SK-N-SH (cell line): ENCODE data around the gene MLIP. TPM values are rescaled to one million over a fixed set of nuclear protein-coding genes. Genes with fewer than 3 reads are reported as not detected.

ENCODE experiments used
- CTCF ChIA-PET: fragments of 300-600, 350-600 bp; formaldehyde crosslinking; extraction: SDS; loops from one replicate; lab custom pipeline; 2021; lab: Yijun Ruan, JAX
- POLR2A ChIA-PET: fragments of 350-600 bp; sonication (Branson Sonifier 250); formaldehyde crosslinking; extraction: SDS; loops from one replicate; lab custom pipeline; 2020; ENCODE audit warnings: antibody characterized with exemption, inconsistent platforms; lab: Yijun Ruan, JAX
- DNase-seq: peaks from one replicate; pipeline ENCODE4 v3.0.0; 2012
- H2AFZ ChIP-seq: fragments of 200-600 bp; sonication (generic); 2 replicates; pipeline ENCODE4 v1.8.1; 2016; ENCODE audit warnings: antibody characterized with exemption, mild to moderate bottlenecking, low read depth
- H3F3A ChIP-seq: fragments of 200-600 bp; sonication (generic); replicated peaks from 2 replicates; pipeline ENCODE3; 2016; ENCODE audit warnings: antibody characterized with exemption, mild to moderate bottlenecking; ENCODE audit not compliant: insufficient read depth
- H3K27ac ChIP-seq, 2 experiments: fragments of 200-500 bp in 1 of 2; fragments of 200-600 bp in 1 of 2; sonication (Bioruptor generic) in 1 of 2; sonication (generic), shearing (Covaris generic) in 1 of 2; 2 replicates each; pipeline versions ENCODE4 v1.5.1 to v1.6.1; 2014 to 2016; ENCODE audit warnings: low read depth in 2 of 2, inconsistent platforms in 1 of 2, low read length in 1 of 2, mild to moderate bottlenecking in 1 of 2, mixed read lengths in 1 of 2
- H3K27me3 ChIP-seq: fragments of 200-600 bp; sonication (generic), shearing (Covaris generic); 2 replicates; pipeline ENCODE4 v1.6.1; 2016; ENCODE audit warnings: mixed run types; ENCODE audit not compliant: insufficient read depth
- H3K36me3 ChIP-seq, 2 experiments: fragments of 200-500 bp in 1 of 2; fragments of 200-600 bp in 1 of 2; sonication (Bioruptor generic) in 1 of 2; sonication (generic) in 1 of 2; replicated peaks in 1 of 2; 2 replicates each; pipeline versions ENCODE3 to v1.5.1; 2014 to 2016; ENCODE audit warnings: low read length in 1 of 2, mild to moderate bottlenecking in 1 of 2; ENCODE audit not compliant: insufficient read depth in 2 of 2, control insufficient read depth in 1 of 2
- H3K4me1 ChIP-seq, 2 experiments: fragments of 200-500 bp in 1 of 2; fragments of 200-600 bp in 1 of 2; sonication (Bioruptor generic) in 1 of 2; sonication (generic), shearing (Covaris generic) in 1 of 2; 2 replicates each; pipeline versions ENCODE4 v1.5.1 to v1.6.1; 2014 to 2016; ENCODE audit warnings: low read depth in 1 of 2, low read length in 1 of 2, mixed run types in 1 of 2; ENCODE audit not compliant: insufficient read depth in 2 of 2, control insufficient read depth in 1 of 2
- H3K4me2 ChIP-seq: fragments of 200-600 bp; sonication (generic), shearing (Covaris generic); 2 replicates; pipeline ENCODE4 v1.6.1; 2017; ENCODE audit warnings: mixed run types
- H3K4me3 ChIP-seq, 2 experiments: fragments of 200-500 bp in 1 of 2; fragments of 200-600 bp in 1 of 2; sonication (Bioruptor generic) in 1 of 2; sonication (generic), shearing (Covaris generic) in 1 of 2; 2 replicates each; pipeline versions ENCODE4 v1.5.1 to v1.8.1; 2014 to 2016; ENCODE audit warnings: low read depth in 2 of 2, inconsistent platforms in 1 of 2, low read length in 1 of 2, mild to moderate bottlenecking in 1 of 2, mixed read lengths in 1 of 2, moderate library complexity in 1 of 2
- H3K79me2 ChIP-seq: fragments of 200-600 bp; sonication (generic); 2 replicates; pipeline ENCODE4 v1.8.1; 2017; ENCODE audit warnings: mild to moderate bottlenecking; ENCODE audit not compliant: insufficient read depth
- H3K9ac ChIP-seq: fragments of 200-600 bp; sonication (generic); 2 replicates; pipeline ENCODE4 v1.6.1; 2017; ENCODE audit warnings: mixed run types
- H3K9me2 ChIP-seq: fragments of 200-600 bp; sonication (generic); 2 replicates; pipeline ENCODE4 v1.6.1; 2017; ENCODE audit warnings: mixed run types
- H3K9me3 ChIP-seq: fragments of 200-600 bp; sonication (generic); 2 replicates; pipeline ENCODE4 v1.6.1; 2017; ENCODE audit warnings: mixed run types, mild to moderate bottlenecking, moderate library complexity
- H4K20me1 ChIP-seq: fragments of 200-600 bp; sonication (generic); 2 replicates; pipeline ENCODE4 v1.6.1; 2017; ENCODE audit warnings: mild to moderate bottlenecking, mixed run types; ENCODE audit not compliant: insufficient read depth
- ELF1 ChIP-seq: IDR thresholded peaks from 2 replicates; pipeline ENCODE4 v1.4.0; 2012
- EZH2phosphoT487 ChIP-seq: fragments of 200-600 bp; sonication (generic); IDR thresholded peaks from 2 replicates; pipeline ENCODE4 v1.6.1; 2017; ENCODE audit warnings: low read depth, mixed run types, mild to moderate bottlenecking, antibody characterized with exemption, moderate library complexity, borderline replicate concordance
- FOXJ3 ChIP-seq: sonication (generic); formaldehyde crosslinking; IDR thresholded peaks from 2 replicates; pipeline ENCODE4 v1.5.1; 2020; ENCODE audit warnings: mild to moderate bottlenecking, missing genetic modification reagents
- FOXM1 ChIP-seq: IDR thresholded peaks from 2 replicates; pipeline ENCODE4 v1.4.0; 2012; ENCODE audit warnings: low read depth, mild to moderate bottlenecking
- GABPA ChIP-seq: IDR thresholded peaks from 2 replicates; pipeline ENCODE4 v1.4.0; 2012; ENCODE audit warnings: low read depth, mild to moderate bottlenecking
- JUND ChIP-seq: IDR thresholded peaks from 2 replicates; pipeline ENCODE4 v1.4.0; 2012
- NRF1 ChIP-seq: IDR thresholded peaks from 2 replicates; pipeline ENCODE4 v1.6.1; 2012; ENCODE audit warnings: low read depth, mild to moderate bottlenecking, low read length
- POLR2AphosphoS5 ChIP-seq: IDR thresholded peaks from 2 replicates; pipeline ENCODE4 v1.6.1; 2012; ENCODE audit warnings: low read depth, low read length
- RAD21 ChIP-seq: IDR thresholded peaks from 2 replicates; pipeline ENCODE4 v1.6.1; 2012; ENCODE audit warnings: mild to moderate bottlenecking, low read length
- RCOR1 ChIP-seq: fragments of 150-350 bp; IDR thresholded peaks from 2 replicates; pipeline ENCODE4 v1.6.1; 2017; ENCODE audit warnings: antibody characterized with exemption, low read length
- RFX5 ChIP-seq: IDR thresholded peaks from 2 replicates; pipeline ENCODE4 v1.6.1; 2012; ENCODE audit warnings: mild to moderate bottlenecking, improper control_type of control experiment, low read length
- SMC3 ChIP-seq: IDR thresholded peaks from 2 replicates; pipeline ENCODE4 v1.6.1; 2012; ENCODE audit warnings: low read depth, low read length, improper control_type of control experiment
- TAF1 ChIP-seq: IDR thresholded peaks from 2 replicates; pipeline ENCODE4 v1.6.1; 2012; ENCODE audit warnings: low read depth, mild to moderate bottlenecking, low read length, moderate library complexity, borderline replicate concordance
- TEAD4 ChIP-seq: IDR thresholded peaks from 2 replicates; pipeline ENCODE4 v1.4.0; 2012; ENCODE audit warnings: mild to moderate bottlenecking, borderline replicate concordance; ENCODE audit not compliant: insufficient read depth
- YY1 ChIP-seq: IDR thresholded peaks from 2 replicates; pipeline ENCODE4 v1.4.0; 2012; ENCODE audit warnings: low read depth, mild to moderate bottlenecking
- WGBS: methylation state at CpG from one replicate; pipeline ENCODE4 v1.1.6; 2017; ENCODE audit warnings: low lambda C conversion rate; 5-methylcytosine and 5-hydroxymethylcytosine counted together
- polyA plus RNA-seq, 3 experiments: library from polyadenylated mRNA; depleted of rRNA; stranded (reverse); fragments of >200 nt; gene quantifications; 2 replicates each; pipeline ENCODE4 v1.2.3, GENCODE V29; 2012
- TF ChIP-seq, protein P1 (sequence below): fragments of 200-600 bp; sonication (generic); IDR thresholded peaks from 2 replicates; pipeline ENCODE4 v1.6.1; 2017; ENCODE audit warnings: antibody characterized with exemption, mild to moderate bottlenecking, moderate library complexity
- TF ChIP-seq, protein P2 (sequence below): IDR thresholded peaks from 2 replicates; pipeline ENCODE4 v1.4.0; 2012; ENCODE audit warnings: low read depth
- TF ChIP-seq, protein P3 (sequence below): fragments of 150-350 bp; IDR thresholded peaks from 2 replicates; pipeline ENCODE4 v1.6.1; 2017; ENCODE audit warnings: antibody characterized with exemption, low read length, low read depth, borderline replicate concordance
- TF ChIP-seq, protein P4 (sequence below): IDR thresholded peaks from 2 replicates; pipeline ENCODE4 v1.4.0; 2012; ENCODE audit warnings: low read depth, borderline replicate concordance

MLIP gene
- polyA plus RNA-seq, 1 of the 3 experiments (the other 2 are of a cell fraction), result not detected

GRCh38 chr6:54142889-54143519 lies 31.8 kb downstream of the MLIP start (continued):
- TF ChIP-seq, protein P1, sequence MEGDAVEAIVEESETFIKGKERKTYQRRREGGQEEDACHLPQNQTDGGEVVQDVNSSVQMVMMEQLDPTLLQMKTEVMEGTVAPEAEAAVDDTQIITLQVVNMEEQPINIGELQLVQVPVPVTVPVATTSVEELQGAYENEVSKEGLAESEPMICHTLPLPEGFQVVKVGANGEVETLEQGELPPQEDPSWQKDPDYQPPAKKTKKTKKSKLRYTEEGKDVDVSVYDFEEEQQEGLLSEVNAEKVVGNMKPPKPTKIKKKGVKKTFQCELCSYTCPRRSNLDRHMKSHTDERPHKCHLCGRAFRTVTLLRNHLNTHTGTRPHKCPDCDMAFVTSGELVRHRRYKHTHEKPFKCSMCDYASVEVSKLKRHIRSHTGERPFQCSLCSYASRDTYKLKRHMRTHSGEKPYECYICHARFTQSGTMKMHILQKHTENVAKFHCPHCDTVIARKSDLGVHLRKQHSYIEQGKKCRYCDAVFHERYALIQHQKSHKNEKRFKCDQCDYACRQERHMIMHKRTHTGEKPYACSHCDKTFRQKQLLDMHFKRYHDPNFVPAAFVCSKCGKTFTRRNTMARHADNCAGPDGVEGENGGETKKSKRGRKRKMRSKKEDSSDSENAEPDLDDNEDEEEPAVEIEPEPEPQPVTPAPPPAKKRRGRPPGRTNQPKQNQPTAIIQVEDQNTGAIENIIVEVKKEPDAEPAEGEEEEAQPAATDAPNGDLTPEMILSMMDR, result no peak
- TF ChIP-seq FOXM1 (no peak), TAF1 (no peak)
- TF ChIP-seq, all 33 proteins: peak for 0

DNA sequence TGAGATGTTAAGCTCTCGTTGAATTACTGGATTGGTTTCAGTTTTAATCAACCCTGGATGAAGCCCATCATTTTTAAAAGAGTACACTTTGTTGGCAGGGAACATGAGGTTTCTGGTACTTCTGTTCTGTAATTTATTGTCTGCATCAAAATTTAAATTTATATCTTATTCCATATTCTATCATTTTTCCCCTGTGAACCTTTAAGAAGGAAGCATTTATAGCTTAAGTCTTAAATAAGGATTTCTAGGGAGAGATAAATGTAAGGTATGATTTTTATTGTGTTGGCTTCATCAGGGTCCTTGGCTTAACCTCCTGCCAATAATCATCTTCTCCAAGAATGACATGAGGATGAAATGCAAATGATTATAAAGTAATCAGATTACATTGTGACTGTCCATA lies 40.6 kb downstream of the MLIP start:
- H3K9me2 ChIP-seq, result no peaks in the 10 kb centered on the region
- H3K4me3 ChIP-seq, result no peak overlapping the region
- 0% methylated on average over 1 of the region's 1 CpG for WGBS
- no peak overlapping the region for H3K4me2 ChIP-seq
- H3K27me3 ChIP-seq, result no peaks in the 10 kb centered on the region
- CTCF ChIA-PET, result interaction anchor here (0.6 kb wide), 1 partner anchor 1575 kb away, joined by 3 read pairs; no protein-coding TSS in a partner anchor
- H3K9me3 ChIP-seq, result no peaks in the 10 kb centered on the region
- H2AFZ ChIP-seq, result no peak overlapping the region
- no peak overlapping the region for H3K9ac ChIP-seq
- no peak for DNase-seq
- H3K79me2 ChIP-seq, result no peaks in the 10 kb centered on the region
- H3K36me3 ChIP-seq, result no peaks in the 10 kb centered on the region
- no peaks in the 10 kb centered on the region for H3F3A ChIP-seq
- POLR2A ChIA-PET, result no interaction called here
- H4K20me1 ChIP-seq, result no peaks in the 10 kb centered on the region
- H3K27ac ChIP-seq, result no peak overlapping the region
- TF ChIP-seq RFX5 (no peak), FOXJ3 (CRISPR knock-in tag) (no peak), RCOR1 (no peak), POLR2AphosphoS5 (no peak), YY1 (no peak), EZH2phosphoT487 (no peak), JUND (no peak), GABPA (no peak), NRF1 (no peak), SMC3 (no peak), ELF1 (no peak), RAD21 (no peak), TEAD4 (no peak), FOXM1 (no peak)
- TF ChIP-seq, protein P2, sequence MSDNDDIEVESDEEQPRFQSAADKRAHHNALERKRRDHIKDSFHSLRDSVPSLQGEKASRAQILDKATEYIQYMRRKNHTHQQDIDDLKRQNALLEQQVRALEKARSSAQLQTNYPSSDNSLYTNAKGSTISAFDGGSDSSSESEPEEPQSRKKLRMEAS, result no peak
- TF ChIP-seq, protein P3, sequence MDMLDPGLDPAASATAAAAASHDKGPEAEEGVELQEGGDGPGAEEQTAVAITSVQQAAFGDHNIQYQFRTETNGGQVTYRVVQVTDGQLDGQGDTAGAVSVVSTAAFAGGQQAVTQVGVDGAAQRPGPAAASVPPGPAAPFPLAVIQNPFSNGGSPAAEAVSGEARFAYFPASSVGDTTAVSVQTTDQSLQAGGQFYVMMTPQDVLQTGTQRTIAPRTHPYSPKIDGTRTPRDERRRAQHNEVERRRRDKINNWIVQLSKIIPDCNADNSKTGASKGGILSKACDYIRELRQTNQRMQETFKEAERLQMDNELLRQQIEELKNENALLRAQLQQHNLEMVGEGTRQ, result no peak
- TF ChIP-seq, protein P4, sequence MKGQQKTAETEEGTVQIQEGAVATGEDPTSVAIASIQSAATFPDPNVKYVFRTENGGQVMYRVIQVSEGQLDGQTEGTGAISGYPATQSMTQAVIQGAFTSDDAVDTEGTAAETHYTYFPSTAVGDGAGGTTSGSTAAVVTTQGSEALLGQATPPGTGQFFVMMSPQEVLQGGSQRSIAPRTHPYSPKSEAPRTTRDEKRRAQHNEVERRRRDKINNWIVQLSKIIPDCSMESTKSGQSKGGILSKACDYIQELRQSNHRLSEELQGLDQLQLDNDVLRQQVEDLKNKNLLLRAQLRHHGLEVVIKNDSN, result no peak
- TF ChIP-seq, all 33 proteins: peak for 0
- H3K4me1 ChIP-seq, result no peaks in the 10 kb centered on the region
